WTC11 (cell line): ENCODE results near the gene CCL17. TPM values are rescaled to one million over a fixed set of nuclear protein-coding genes. Genes with fewer than 3 reads are reported as not detected.

Experiments
- ATAC-seq: fragments of 200-7000 bp; cut with Tn5 transposase; 2 replicates; pipeline ENCODE4 v1.10.0; 2021; ENCODE audit warnings: mild to moderate bottlenecking, moderate library complexity
- CTCF ChIA-PET: fragments of 300-600 bp; sonication (Branson Sonifier 250); formaldehyde crosslinking; loops from one replicate; lab custom pipeline; 2021; ENCODE audit warnings: antibody characterized with exemption; lab: Charles Lee
- POLR2A ChIA-PET: fragments of 350-600 bp; sonication (Branson Sonifier 250); formaldehyde crosslinking; loops from one replicate; lab custom pipeline; 2021; ENCODE audit warnings: antibody characterized with exemption; lab: Charles Lee
- DNase-seq: peaks from one replicate; pipeline ENCODE4 v3.0.0; 2021; ENCODE audit warnings: low spot score
- H3K27ac Mint-ChIP-seq: 2 replicates; pipeline ENCODE4 v1.8.0; 2021; ENCODE audit warnings: mixed read lengths
- H3K27me3 Mint-ChIP-seq: 2 replicates; pipeline ENCODE4 v1.8.0; 2021; ENCODE audit warnings: low read depth, mild to moderate bottlenecking, moderate library complexity, mixed read lengths
- H3K36me3 Mint-ChIP-seq: 2 replicates; pipeline ENCODE4 v1.8.0; 2021; ENCODE audit warnings: mixed read lengths
- H3K4me1 Mint-ChIP-seq: 2 replicates; pipeline ENCODE4 v1.8.0; 2022; ENCODE audit warnings: mixed read lengths
- H3K4me3 Mint-ChIP-seq: 2 replicates; pipeline ENCODE4 v1.8.0; 2021; ENCODE audit warnings: mild to moderate bottlenecking, moderate library complexity, mixed read lengths
- H3K9me3 Mint-ChIP-seq: 2 replicates; pipeline ENCODE4 v1.8.0; 2021; ENCODE audit warnings: mixed read lengths
- ATF1 ChIP-seq: sonication (generic); formaldehyde crosslinking; IDR thresholded peaks from 2 replicates; pipeline ENCODE4 v1.8.1; 2023; ENCODE audit warnings: mild to moderate bottlenecking, moderate library complexity, missing genetic modification reagents
- CREB1 ChIP-seq: sonication (generic); formaldehyde crosslinking; IDR thresholded peaks from 2 replicates; pipeline ENCODE4 v1.8.0; 2023; ENCODE audit warnings: mild to moderate bottlenecking, missing genetic modification reagents
- CREM ChIP-seq: sonication (generic); formaldehyde crosslinking; IDR thresholded peaks from 2 replicates; pipeline ENCODE4 v1.8.1; 2022; ENCODE audit warnings: mild to moderate bottlenecking, missing genetic modification reagents, moderate library complexity
- EMX1 ChIP-seq: fragments of 250-450 bp; sonication (Bioruptor Pico); IDR thresholded peaks from 2 replicates; pipeline ENCODE4 v1.8.0; 2021; ENCODE audit warnings: mild to moderate bottlenecking
- ETV6 ChIP-seq: sonication (generic); formaldehyde crosslinking; IDR thresholded peaks from 2 replicates; pipeline ENCODE4 v1.8.1; 2022; ENCODE audit warnings: mild to moderate bottlenecking, missing genetic modification reagents
- IRF2 ChIP-seq: sonication (generic); formaldehyde crosslinking; IDR thresholded peaks from 2 replicates; pipeline ENCODE4 v1.8.0; 2022; ENCODE audit warnings: low read depth, missing genetic modification reagents, borderline replicate concordance
- PRRX2 ChIP-seq: fragments of 250-450 bp; sonication (Bioruptor Pico); IDR thresholded peaks from 2 replicates; pipeline ENCODE4 v1.8.0; 2021; ENCODE audit warnings: mild to moderate bottlenecking
- SOX15 ChIP-seq: fragments of 250-450 bp; sonication (Bioruptor Pico); IDR thresholded peaks from 2 replicates; pipeline ENCODE4 v1.9.0; 2021; ENCODE audit warnings: mild to moderate bottlenecking
- ZNF317 ChIP-seq: sonication (generic); formaldehyde crosslinking; IDR thresholded peaks from 2 replicates; pipeline ENCODE4 v1.8.1; 2023; ENCODE audit warnings: low read depth, mild to moderate bottlenecking, moderate library complexity, missing genetic modification reagents, borderline replicate concordance
- ZNF416 ChIP-seq: fragments of 250-450 bp; sonication (Bioruptor Pico); IDR thresholded peaks from 2 replicates; pipeline ENCODE4 v1.9.0; 2021; ENCODE audit warnings: mild to moderate bottlenecking, inconsistent platforms
- ZNF423 ChIP-seq: fragments of 250-450 bp; sonication (Bioruptor Pico); IDR thresholded peaks from 2 replicates; pipeline ENCODE4 v2.1.2; 2022; ENCODE audit warnings: mild to moderate bottlenecking, moderate library complexity
- total RNA-seq: library from RNA; stranded (reverse); gene quantifications from 3 replicates; pipeline ENCODE4 v1.2.3, GENCODE V29; 2021
- TF ChIP-seq, protein P1 (sequence below): fragments of 250-450 bp; sonication (Bioruptor Pico); conservative IDR thresholded peaks from 2 replicates; pipeline ENCODE4 v1.9.0; 2021; ENCODE audit warnings: mild to moderate bottlenecking
- TF ChIP-seq, protein P2 (sequence below): sonication (generic); formaldehyde crosslinking; IDR thresholded peaks from 2 replicates; pipeline ENCODE4 v1.8.0; 2022; ENCODE audit warnings: mild to moderate bottlenecking, missing genetic modification reagents
- TF ChIP-seq, protein P3 (sequence below): sonication (generic); formaldehyde crosslinking; IDR thresholded peaks from 2 replicates; pipeline ENCODE4 v1.8.1; 2022; ENCODE audit warnings: missing genetic modification reagents, borderline replicate concordance
- TF ChIP-seq, protein P4 (sequence below): fragments of 250-450 bp; sonication (Bioruptor Pico); IDR thresholded peaks from 2 replicates; pipeline ENCODE4 v1.9.0; 2021; ENCODE audit warnings: mild to moderate bottlenecking
- TF ChIP-seq, protein P5 (sequence below): sonication (generic); formaldehyde crosslinking; IDR thresholded peaks from 2 replicates; pipeline ENCODE4 v1.8.0; 2023; ENCODE audit warnings: missing genetic modification reagents, mild to moderate bottlenecking, borderline replicate concordance
- TF ChIP-seq, protein P6 (sequence below): sonication (generic); formaldehyde crosslinking; IDR thresholded peaks from 2 replicates; pipeline ENCODE4 v1.8.1; 2022; ENCODE audit warnings: low read depth, missing genetic modification reagents, borderline replicate concordance
- TF ChIP-seq, protein P7 (sequence below): sonication (generic); formaldehyde crosslinking; IDR thresholded peaks from 2 replicates; pipeline ENCODE4 v1.8.1; 2023; ENCODE audit warnings: mild to moderate bottlenecking, moderate library complexity, missing genetic modification reagents
- TF ChIP-seq, protein P8 (sequence below): sonication (generic); formaldehyde crosslinking; IDR thresholded peaks from 2 replicates; pipeline ENCODE4 v1.8.1; 2023; ENCODE audit warnings: mild to moderate bottlenecking, missing genetic modification reagents

CCL17 gene
- total RNA-seq, 1 experiment from 2014 or later: not detected

DNA sequence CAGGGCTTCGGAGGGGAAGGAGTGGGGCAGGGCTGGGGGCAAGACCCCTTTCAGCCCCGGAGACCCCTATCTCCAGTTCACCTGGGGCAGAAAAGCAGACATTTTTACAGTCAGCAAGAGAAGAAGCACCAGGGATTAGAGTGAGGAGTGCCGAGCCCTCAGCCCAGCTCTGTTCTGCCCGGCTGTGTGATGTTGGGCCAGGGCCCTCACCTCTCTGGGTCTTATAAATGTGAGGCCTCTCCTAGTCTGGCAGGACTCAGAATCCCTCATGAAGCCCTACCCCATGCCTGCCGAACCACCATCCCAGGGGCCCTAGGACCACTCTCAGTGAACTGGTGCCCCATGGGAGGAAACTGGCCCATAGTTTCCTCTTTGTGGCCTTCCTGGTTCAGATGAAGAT is 19.5 kb upstream of the CCL17 start (continued):
- TF ChIP-seq SOX15 (CRISPR knock-in tag) (no peak), ZNF423 (CRISPR knock-in tag) (no peak), CREM (no peak), ETV6 (CRISPR knock-in tag) (no peak), ATF1 (CRISPR knock-in tag) (no peak), ZNF416 (CRISPR knock-in tag) (no peak), ZNF317 (CRISPR knock-in tag) (no peak), IRF2 (CRISPR knock-in tag) (no peak)
- TF ChIP-seq, protein P1, sequence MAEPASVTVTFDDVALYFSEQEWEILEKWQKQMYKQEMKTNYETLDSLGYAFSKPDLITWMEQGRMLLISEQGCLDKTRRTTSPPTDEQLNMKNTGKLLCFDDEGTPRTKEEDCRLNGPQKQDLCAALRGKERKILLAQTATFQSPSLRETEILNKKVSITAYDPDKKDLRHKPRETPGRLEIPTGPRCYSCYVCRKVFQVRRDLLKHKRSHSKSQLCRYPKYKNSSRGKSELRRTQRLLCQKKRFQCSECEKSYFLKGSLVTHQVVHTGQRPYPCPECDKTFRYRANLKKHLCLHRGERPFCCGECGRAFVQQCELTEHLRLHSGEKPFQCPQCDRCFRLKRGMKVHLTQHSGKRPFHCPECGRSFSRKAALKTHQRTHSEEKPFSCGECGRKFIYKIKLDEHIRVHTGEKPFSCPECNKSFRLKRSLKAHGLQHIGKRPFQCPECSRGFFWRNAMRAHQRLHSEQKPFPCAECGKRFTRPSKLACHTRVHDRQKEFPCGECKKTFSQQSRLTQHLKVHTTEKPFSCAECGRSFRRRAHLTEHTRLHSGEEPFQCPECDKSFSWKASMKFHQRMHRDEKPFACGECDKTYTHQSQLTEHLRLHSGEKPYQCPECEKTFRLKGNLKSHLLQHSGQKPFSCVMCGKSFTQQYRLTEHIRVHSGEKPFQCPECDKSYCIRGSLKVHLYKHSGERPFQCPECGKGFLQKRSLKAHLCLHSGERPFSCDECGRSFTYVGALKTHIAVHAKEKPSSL (CRISPR knock-in tag): no peak
- TF ChIP-seq, protein P2, sequence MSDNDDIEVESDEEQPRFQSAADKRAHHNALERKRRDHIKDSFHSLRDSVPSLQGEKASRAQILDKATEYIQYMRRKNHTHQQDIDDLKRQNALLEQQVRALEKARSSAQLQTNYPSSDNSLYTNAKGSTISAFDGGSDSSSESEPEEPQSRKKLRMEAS (CRISPR knock-in tag): no peak
- TF ChIP-seq, protein P3, sequence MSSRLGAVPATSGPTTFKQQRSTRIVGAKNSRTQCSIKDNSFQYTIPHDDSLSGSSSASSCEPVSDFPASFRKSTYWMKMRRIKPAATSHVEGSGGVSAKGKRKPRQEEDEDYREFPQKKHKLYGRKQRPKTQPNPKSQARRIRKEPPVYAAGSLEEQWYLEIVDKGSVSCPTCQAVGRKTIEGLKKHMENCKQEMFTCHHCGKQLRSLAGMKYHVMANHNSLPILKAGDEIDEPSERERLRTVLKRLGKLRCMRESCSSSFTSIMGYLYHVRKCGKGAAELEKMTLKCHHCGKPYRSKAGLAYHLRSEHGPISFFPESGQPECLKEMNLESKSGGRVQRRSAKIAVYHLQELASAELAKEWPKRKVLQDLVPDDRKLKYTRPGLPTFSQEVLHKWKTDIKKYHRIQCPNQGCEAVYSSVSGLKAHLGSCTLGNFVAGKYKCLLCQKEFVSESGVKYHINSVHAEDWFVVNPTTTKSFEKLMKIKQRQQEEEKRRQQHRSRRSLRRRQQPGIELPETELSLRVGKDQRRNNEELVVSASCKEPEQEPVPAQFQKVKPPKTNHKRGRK: no peak
- TF ChIP-seq, protein P4, sequence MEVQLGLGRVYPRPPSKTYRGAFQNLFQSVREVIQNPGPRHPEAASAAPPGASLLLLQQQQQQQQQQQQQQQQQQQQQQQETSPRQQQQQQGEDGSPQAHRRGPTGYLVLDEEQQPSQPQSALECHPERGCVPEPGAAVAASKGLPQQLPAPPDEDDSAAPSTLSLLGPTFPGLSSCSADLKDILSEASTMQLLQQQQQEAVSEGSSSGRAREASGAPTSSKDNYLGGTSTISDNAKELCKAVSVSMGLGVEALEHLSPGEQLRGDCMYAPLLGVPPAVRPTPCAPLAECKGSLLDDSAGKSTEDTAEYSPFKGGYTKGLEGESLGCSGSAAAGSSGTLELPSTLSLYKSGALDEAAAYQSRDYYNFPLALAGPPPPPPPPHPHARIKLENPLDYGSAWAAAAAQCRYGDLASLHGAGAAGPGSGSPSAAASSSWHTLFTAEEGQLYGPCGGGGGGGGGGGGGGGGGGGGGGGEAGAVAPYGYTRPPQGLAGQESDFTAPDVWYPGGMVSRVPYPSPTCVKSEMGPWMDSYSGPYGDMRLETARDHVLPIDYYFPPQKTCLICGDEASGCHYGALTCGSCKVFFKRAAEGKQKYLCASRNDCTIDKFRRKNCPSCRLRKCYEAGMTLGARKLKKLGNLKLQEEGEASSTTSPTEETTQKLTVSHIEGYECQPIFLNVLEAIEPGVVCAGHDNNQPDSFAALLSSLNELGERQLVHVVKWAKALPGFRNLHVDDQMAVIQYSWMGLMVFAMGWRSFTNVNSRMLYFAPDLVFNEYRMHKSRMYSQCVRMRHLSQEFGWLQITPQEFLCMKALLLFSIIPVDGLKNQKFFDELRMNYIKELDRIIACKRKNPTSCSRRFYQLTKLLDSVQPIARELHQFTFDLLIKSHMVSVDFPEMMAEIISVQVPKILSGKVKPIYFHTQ (CRISPR knock-in tag): no peak

DNA sequence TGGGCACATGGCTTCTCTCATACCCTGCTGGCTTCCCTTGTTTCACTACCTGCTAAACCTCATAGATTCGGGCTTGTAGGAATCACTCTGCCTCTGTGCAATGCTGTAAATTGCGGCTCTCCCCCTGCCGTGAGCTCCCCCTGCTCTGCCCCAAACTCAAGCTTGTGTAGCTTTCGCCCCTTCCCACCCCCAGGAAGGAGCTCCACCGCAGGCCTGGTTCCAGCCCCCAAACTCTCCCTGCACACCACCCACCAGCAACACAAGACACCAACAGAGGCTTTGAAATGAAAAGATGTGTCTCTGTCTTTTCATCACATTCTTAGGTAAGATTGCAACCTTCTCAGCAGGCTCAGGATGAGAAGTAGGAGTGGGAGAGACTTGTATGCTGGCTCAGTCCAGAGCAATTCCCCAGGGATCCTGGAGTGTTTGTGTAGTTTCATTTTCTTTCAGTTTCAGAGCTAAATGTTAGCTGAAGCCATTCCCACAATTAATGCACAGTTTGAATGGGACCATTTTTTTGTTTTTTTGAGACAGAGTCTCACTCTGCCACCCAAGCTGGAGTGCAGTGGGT is 18.1 kb upstream of the CCL17 start:
- Mint-ChIP-seq H3K36me3 (no peaks in the 10 kb centered on the region), H3K9me3 (peaks cover 5% of the 10 kb centered on the region), H3K4me3 (no peak overlapping the region), H3K27ac (no peak overlapping the region), H3K4me1 (peaks cover 3% of the 10 kb centered on the region; the same call in 1 of the 2 replicates), H3K27me3 (peaks cover 4% of the 10 kb centered on the region)
- POLR2A ChIA-PET: no interaction called here
- CTCF ChIA-PET: interaction anchor here (0.6 to 1.3 kb wide), 3 partner anchors 86 to 535 kb away, joined by 4 to 8 read pairs (median 5); no protein-coding TSS in a partner anchor
- ATAC-seq: no peak
- DNase-seq: no peak
- TF ChIP-seq, protein P5, sequence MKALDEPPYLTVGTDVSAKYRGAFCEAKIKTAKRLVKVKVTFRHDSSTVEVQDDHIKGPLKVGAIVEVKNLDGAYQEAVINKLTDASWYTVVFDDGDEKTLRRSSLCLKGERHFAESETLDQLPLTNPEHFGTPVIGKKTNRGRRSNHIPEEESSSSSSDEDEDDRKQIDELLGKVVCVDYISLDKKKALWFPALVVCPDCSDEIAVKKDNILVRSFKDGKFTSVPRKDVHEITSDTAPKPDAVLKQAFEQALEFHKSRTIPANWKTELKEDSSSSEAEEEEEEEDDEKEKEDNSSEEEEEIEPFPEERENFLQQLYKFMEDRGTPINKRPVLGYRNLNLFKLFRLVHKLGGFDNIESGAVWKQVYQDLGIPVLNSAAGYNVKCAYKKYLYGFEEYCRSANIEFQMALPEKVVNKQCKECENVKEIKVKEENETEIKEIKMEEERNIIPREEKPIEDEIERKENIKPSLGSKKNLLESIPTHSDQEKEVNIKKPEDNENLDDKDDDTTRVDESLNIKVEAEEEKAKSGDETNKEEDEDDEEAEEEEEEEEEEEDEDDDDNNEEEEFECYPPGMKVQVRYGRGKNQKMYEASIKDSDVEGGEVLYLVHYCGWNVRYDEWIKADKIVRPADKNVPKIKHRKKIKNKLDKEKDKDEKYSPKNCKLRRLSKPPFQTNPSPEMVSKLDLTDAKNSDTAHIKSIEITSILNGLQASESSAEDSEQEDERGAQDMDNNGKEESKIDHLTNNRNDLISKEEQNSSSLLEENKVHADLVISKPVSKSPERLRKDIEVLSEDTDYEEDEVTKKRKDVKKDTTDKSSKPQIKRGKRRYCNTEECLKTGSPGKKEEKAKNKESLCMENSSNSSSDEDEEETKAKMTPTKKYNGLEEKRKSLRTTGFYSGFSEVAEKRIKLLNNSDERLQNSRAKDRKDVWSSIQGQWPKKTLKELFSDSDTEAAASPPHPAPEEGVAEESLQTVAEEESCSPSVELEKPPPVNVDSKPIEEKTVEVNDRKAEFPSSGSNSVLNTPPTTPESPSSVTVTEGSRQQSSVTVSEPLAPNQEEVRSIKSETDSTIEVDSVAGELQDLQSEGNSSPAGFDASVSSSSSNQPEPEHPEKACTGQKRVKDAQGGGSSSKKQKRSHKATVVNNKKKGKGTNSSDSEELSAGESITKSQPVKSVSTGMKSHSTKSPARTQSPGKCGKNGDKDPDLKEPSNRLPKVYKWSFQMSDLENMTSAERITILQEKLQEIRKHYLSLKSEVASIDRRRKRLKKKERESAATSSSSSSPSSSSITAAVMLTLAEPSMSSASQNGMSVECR: no peak
- TF ChIP-seq, protein P6, sequence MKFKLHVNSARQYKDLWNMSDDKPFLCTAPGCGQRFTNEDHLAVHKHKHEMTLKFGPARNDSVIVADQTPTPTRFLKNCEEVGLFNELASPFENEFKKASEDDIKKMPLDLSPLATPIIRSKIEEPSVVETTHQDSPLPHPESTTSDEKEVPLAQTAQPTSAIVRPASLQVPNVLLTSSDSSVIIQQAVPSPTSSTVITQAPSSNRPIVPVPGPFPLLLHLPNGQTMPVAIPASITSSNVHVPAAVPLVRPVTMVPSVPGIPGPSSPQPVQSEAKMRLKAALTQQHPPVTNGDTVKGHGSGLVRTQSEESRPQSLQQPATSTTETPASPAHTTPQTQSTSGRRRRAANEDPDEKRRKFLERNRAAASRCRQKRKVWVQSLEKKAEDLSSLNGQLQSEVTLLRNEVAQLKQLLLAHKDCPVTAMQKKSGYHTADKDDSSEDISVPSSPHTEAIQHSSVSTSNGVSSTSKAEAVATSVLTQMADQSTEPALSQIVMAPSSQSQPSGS (CRISPR knock-in tag): no peak
- TF ChIP-seq CREM: no peak
- TF ChIP-seq, protein P2 (CRISPR knock-in tag): no peak
- TF ChIP-seq, protein P7, sequence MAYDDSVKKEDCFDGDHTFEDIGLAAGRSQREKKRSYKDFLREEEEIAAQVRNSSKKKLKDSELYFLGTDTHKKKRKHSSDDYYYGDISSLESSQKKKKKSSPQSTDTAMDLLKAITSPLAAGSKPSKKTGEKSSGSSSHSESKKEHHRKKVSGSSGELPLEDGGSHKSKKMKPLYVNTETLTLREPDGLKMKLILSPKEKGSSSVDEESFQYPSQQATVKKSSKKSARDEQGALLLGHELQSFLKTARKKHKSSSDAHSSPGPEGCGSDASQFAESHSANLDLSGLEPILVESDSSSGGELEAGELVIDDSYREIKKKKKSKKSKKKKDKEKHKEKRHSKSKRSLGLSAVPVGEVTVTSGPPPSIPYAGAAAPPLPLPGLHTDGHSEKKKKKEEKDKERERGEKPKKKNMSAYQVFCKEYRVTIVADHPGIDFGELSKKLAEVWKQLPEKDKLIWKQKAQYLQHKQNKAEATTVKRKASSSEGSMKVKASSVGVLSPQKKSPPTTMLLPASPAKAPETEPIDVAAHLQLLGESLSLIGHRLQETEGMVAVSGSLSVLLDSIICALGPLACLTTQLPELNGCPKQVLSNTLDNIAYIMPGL (CRISPR knock-in tag): no peak
- TF ChIP-seq ZNF317 (CRISPR knock-in tag): no peak
- no peak for TF ChIP-seq EMX1
- TF ChIP-seq CREB1: no peak
- TF ChIP-seq, protein P8, sequence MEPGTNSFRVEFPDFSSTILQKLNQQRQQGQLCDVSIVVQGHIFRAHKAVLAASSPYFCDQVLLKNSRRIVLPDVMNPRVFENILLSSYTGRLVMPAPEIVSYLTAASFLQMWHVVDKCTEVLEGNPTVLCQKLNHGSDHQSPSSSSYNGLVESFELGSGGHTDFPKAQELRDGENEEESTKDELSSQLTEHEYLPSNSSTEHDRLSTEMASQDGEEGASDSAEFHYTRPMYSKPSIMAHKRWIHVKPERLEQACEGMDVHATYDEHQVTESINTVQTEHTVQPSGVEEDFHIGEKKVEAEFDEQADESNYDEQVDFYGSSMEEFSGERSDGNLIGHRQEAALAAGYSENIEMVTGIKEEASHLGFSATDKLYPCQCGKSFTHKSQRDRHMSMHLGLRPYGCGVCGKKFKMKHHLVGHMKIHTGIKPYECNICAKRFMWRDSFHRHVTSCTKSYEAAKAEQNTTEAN (CRISPR knock-in tag): no peak
- TF ChIP-seq PRRX2 (CRISPR knock-in tag): no peak
